ENCODE results near the gene TEX101. TPM values are rescaled to one million over a fixed set of nuclear protein-coding genes. Genes with fewer than 3 reads are reported as not detected.
A peak's percentile ranks its signal among the peaks of the same experiment; 100 is the strongest.

Gene TEX101
- polyA plus RNA-seq, 3 donors: 0.16 TPM; not detected in 2

GRCh38 chr19:43430142-43430710 lies 15.5 kb downstream of the TEX101 start:
- Mint-ChIP-seq H3K27me3 (ENCODE audit: low read depth in 3 of 3) (peaks cover 4 to 9% (median 8%) of the 10 kb centered on the region in 3 donors), H3K9me3 (no peaks in the 10 kb centered on the region), H3K27ac (peak overlapping the region in 4 of 7 donors; percentile 19 to 89 (median 42)), H3K4me3 (peak overlapping the region in 1 of 2 donors; percentile 46), H3K36me3 (no peaks in the 10 kb centered on the region), H3K4me1 (peaks cover 12% of the 10 kb centered on the region)
- H3K27me3 ChIP-seq (ENCODE audit: control insufficient read depth in 2 of 2, insufficient read depth in 2 of 2, low read length in 2 of 2): no peaks in the 10 kb centered on the region
- intact Hi-C loops (cut with micrococcal nuclease): no loop called here
- TF ChIP-seq CTCF (IDR thresholded peaks at IDR 0.05): no peak
- no peaks in the 10 kb centered on the region for H3K36me3 ChIP-seq (replicated peaks in 1 of 2; ENCODE audit: control insufficient read depth in 1 of 2, insufficient read depth in 2 of 2, low read length in 2 of 2)
- no peaks in the 10 kb centered on the region for H3K4me1 ChIP-seq (ENCODE audit: control insufficient read depth in 1 of 2, insufficient read depth in 2 of 2, low read length in 2 of 2)
- WGBS (ENCODE audit: insufficient coverage): 92% methylated on average over 2 of the region's 6 CpGs
- H3K79me2 ChIP-seq (ENCODE audit: insufficient read depth, low read length): no peaks in the 10 kb centered on the region
- no peak overlapping the region for H3K4me2 ChIP-seq (replicated peaks; ENCODE audit: extremely low read depth, low read length, poor library complexity, severe bottlenecking)
- H3K9ac ChIP-seq (ENCODE audit: insufficient read depth, low read length, poor library complexity, severe bottlenecking): no peak overlapping the region
- DNase-seq: peak in 1 of 3 donors; percentile 53
- no peaks in the 10 kb centered on the region for H3K9me3 ChIP-seq (replicated peaks in 1 of 2; ENCODE audit: control insufficient read depth in 1 of 2, insufficient read depth in 1 of 2, low read length in 2 of 2)
- no peak overlapping the region for H3K4me3 ChIP-seq (replicated peaks in 1 of 3; ENCODE audit: low read depth in 2 of 3, low read length in 3 of 3)
- H4K20me1 ChIP-seq (ENCODE audit: insufficient read depth, low read length): no peaks in the 10 kb centered on the region
- H2AFZ ChIP-seq (ENCODE audit: insufficient read depth, low read depth, low read length, poor library complexity, severe bottlenecking): no peak overlapping the region
- H3K27ac ChIP-seq (ENCODE audit: low read depth in 1 of 2, low read length in 2 of 2): no peak overlapping the region

GRCh38 chr19:43430976-43431375 lies 16.3 kb downstream of the TEX101 start:
- Mint-ChIP-seq H3K27ac (peak overlapping the region in 1 of 7 donors; percentile 20), H3K4me1 (peaks cover 9% of the 10 kb centered on the region), H3K27me3 (ENCODE audit: low read depth in 3 of 3) (peaks cover 3 to 12% (median 9%) of the 10 kb centered on the region in 3 donors), H3K4me3 (no peak overlapping the region), H3K36me3 (no peaks in the 10 kb centered on the region), H3K9me3 (no peaks in the 10 kb centered on the region)
- Histone ChIP-seq H3K27me3 (ENCODE audit: control insufficient read depth in 2 of 2, insufficient read depth in 2 of 2, low read length in 2 of 2) (no peaks in the 10 kb centered on the region), H3K9ac (ENCODE audit: insufficient read depth, low read length, poor library complexity, severe bottlenecking) (no peak overlapping the region), H2AFZ (ENCODE audit: insufficient read depth, low read depth, low read length, poor library complexity, severe bottlenecking) (no peak overlapping the region), H3K4me1 (ENCODE audit: control insufficient read depth in 1 of 2, insufficient read depth in 2 of 2, low read length in 2 of 2) (no peaks in the 10 kb centered on the region), H4K20me1 (ENCODE audit: insufficient read depth, low read length) (no peaks in the 10 kb centered on the region), H3K4me2 (replicated peaks; ENCODE audit: extremely low read depth, low read length, poor library complexity, severe bottlenecking) (no peak overlapping the region), H3K27ac (ENCODE audit: low read depth in 1 of 2, low read length in 2 of 2) (no peak overlapping the region), H3K4me3 (replicated peaks in 1 of 3; ENCODE audit: low read depth in 2 of 3, low read length in 3 of 3) (no peak overlapping the region), H3K9me3 (replicated peaks in 1 of 2; ENCODE audit: control insufficient read depth in 1 of 2, insufficient read depth in 1 of 2, low read length in 2 of 2) (no peaks in the 10 kb centered on the region), H3K36me3 (replicated peaks in 1 of 2; ENCODE audit: control insufficient read depth in 1 of 2, insufficient read depth in 2 of 2, low read length in 2 of 2) (no peaks in the 10 kb centered on the region), H3K79me2 (ENCODE audit: insufficient read depth, low read length) (no peaks in the 10 kb centered on the region)
- no peak for DNase-seq
- intact Hi-C loops (cut with micrococcal nuclease): no loop called here
- TF ChIP-seq CTCF (IDR thresholded peaks at IDR 0.05): no peak
- WGBS (ENCODE audit: insufficient coverage): 96% methylated on average over 3 of the region's 9 CpGs

Data from CD14-positive monocyte (primary cell).